Measurements from ENCODE around the gene PLCL1. TPM values are rescaled to one million over a fixed set of nuclear protein-coding genes. Genes with fewer than 3 reads are reported as not detected.

PLCL1 gene
- total RNA-seq, 2 donors from 2014 or later: 0.04 to 0.11 TPM

DNA sequence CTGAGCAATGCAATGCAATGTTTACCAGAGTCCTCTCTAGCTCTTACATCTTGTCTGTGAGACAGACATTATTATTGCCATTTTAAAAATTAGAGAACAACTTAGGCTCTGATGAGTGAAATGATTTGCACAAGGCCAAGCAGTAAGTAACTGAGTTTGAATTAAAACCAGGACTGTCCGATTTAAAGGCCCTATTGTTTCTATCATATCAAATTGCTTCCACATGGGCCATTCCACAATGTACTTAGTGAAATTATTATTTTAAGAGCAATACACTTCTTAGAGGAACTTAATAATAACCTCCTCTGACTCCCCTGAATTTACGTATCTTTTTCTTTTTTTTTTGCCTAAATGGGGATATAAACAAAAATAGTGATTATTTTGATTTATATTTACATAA is 64.6 kb downstream of the PLCL1 start:
- no peak overlapping the region for H3K4me3 ChIP-seq (ENCODE audit: low read length)
- H3K4me1 ChIP-seq (ENCODE audit: control insufficient read depth, insufficient read depth, low read length): peaks cover 9% of the 10 kb centered on the region
- no peaks in the 10 kb centered on the region for H3K27me3 ChIP-seq (ENCODE audit: control insufficient read depth, insufficient read depth, low read length, poor library complexity, severe bottlenecking)
- no peak for DNase-seq
- no peak overlapping the region for H3K27ac ChIP-seq (ENCODE audit: low read depth, low read length)
- H3K9ac ChIP-seq (ENCODE audit: extremely low read depth, low read length, poor library complexity, severe bottlenecking): no peak overlapping the region
- Mint-ChIP-seq H3K9me3 (no peaks in the 10 kb centered on the region), H3K36me3 (ENCODE audit: low read depth) (no peaks in the 10 kb centered on the region), H3K27me3 (ENCODE audit: insufficient read depth) (no peaks in the 10 kb centered on the region), H3K4me1 (peaks cover 49% of the 10 kb centered on the region), H3K27ac (no peak overlapping the region), H3K4me3 (no peak overlapping the region)
- TF ChIP-seq, protein P1, sequence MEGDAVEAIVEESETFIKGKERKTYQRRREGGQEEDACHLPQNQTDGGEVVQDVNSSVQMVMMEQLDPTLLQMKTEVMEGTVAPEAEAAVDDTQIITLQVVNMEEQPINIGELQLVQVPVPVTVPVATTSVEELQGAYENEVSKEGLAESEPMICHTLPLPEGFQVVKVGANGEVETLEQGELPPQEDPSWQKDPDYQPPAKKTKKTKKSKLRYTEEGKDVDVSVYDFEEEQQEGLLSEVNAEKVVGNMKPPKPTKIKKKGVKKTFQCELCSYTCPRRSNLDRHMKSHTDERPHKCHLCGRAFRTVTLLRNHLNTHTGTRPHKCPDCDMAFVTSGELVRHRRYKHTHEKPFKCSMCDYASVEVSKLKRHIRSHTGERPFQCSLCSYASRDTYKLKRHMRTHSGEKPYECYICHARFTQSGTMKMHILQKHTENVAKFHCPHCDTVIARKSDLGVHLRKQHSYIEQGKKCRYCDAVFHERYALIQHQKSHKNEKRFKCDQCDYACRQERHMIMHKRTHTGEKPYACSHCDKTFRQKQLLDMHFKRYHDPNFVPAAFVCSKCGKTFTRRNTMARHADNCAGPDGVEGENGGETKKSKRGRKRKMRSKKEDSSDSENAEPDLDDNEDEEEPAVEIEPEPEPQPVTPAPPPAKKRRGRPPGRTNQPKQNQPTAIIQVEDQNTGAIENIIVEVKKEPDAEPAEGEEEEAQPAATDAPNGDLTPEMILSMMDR (conservative IDR thresholded peaks at IDR 0.05): no peak
- no peaks in the 10 kb centered on the region for H3K36me3 ChIP-seq (ENCODE audit: control insufficient read depth, insufficient read depth, low read length)
- 94 to 100% methylated on average over 1 of the region's 2 CpGs for WGBS, 2 experiments (ENCODE audit: insufficient coverage in 1 of 2, insufficient read length in 1 of 2)
- H3K9me3 ChIP-seq (ENCODE audit: control insufficient read depth, low read length): no peaks in the 10 kb centered on the region

DNA sequence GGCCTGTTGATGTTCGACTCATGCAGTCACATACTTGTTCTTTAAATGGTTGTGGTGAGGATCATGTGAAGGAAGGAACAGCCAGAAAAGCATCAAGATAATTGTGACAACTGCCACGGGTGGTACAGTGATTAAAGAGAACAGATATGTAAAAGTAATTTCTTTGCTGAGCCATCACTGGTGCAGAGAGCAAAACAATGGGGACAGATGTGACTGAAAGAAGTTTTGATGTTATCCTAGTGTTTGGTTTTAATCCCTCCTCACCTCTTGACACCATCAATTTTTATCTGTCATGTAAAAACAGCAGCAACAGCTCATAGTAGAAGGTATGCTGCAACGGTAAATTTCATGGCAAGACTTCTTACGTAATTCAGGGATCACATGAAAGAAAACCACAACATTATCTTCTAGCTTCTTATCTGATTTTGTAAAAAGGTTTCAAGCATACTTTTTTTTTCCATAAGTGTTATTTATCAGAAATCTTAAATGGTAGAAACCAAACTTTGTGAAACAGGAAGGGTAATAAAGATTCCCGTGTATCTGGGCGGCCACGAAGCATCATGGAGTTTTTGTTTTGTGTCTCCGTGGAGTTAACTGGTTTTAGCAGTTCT is 65.2 kb downstream of the PLCL1 start:
- H3K27me3 ChIP-seq (ENCODE audit: control insufficient read depth, insufficient read depth, low read length, poor library complexity, severe bottlenecking): no peaks in the 10 kb centered on the region
- no peaks in the 10 kb centered on the region for H3K9me3 Mint-ChIP-seq
- no peaks in the 10 kb centered on the region for H3K9me3 ChIP-seq (ENCODE audit: control insufficient read depth, low read length)
- H3K4me3 Mint-ChIP-seq: no peak overlapping the region
- DNase-seq: no peak
- no peaks in the 10 kb centered on the region for H3K27me3 Mint-ChIP-seq (ENCODE audit: insufficient read depth)
- H3K4me1 Mint-ChIP-seq: peaks cover 49% of the 10 kb centered on the region
- no peak overlapping the region for H3K9ac ChIP-seq (ENCODE audit: extremely low read depth, low read length, poor library complexity, severe bottlenecking)
- WGBS, 2 experiments (ENCODE audit: insufficient coverage in 1 of 2, insufficient read length in 1 of 2): 91% methylated on average over 8 of the region's 8 CpGs
- no peaks in the 10 kb centered on the region for H3K36me3 Mint-ChIP-seq (ENCODE audit: low read depth)
- no peaks in the 10 kb centered on the region for H3K36me3 ChIP-seq (ENCODE audit: control insufficient read depth, insufficient read depth, low read length)
- peaks cover 9% of the 10 kb centered on the region for H3K4me1 ChIP-seq (ENCODE audit: control insufficient read depth, insufficient read depth, low read length)
- H3K27ac ChIP-seq (ENCODE audit: low read depth, low read length): no peak overlapping the region
- H3K4me3 ChIP-seq (ENCODE audit: low read length): no peak overlapping the region
- no peak overlapping the region for H3K27ac Mint-ChIP-seq
- TF ChIP-seq, protein P1 (conservative IDR thresholded peaks at IDR 0.05): no peak

DNA sequence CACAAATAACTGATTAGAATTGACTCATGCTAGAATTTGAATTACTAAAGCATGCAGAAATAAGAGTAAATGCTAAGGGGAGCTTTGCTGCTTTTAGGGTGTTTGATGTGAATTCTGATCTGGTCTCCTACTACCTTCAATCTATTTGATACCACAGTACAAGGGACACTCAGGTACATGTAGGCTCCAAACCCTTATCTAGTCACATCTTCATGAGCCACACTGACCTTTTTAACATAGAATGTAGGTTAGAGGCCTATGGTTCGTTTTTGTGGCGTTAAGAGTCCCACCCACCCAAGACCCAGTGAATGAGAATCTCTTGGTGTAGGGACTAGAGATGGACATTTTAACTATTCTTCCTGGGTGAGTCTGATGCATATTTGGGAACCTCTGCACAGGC is 65.7 kb downstream of the PLCL1 start:
- Histone ChIP-seq H3K27me3 (ENCODE audit: control insufficient read depth, insufficient read depth, low read length, poor library complexity, severe bottlenecking) (no peaks in the 10 kb centered on the region), H3K9ac (ENCODE audit: extremely low read depth, low read length, poor library complexity, severe bottlenecking) (no peak overlapping the region), H3K4me1 (ENCODE audit: control insufficient read depth, insufficient read depth, low read length) (peaks cover 9% of the 10 kb centered on the region), H3K9me3 (ENCODE audit: control insufficient read depth, low read length) (no peaks in the 10 kb centered on the region), H3K4me3 (ENCODE audit: low read length) (no peak overlapping the region), H3K27ac (ENCODE audit: low read depth, low read length) (no peak overlapping the region), H3K36me3 (ENCODE audit: control insufficient read depth, insufficient read depth, low read length) (no peaks in the 10 kb centered on the region)
- H3K27ac Mint-ChIP-seq: no peak overlapping the region
- no peaks in the 10 kb centered on the region for H3K36me3 Mint-ChIP-seq (ENCODE audit: low read depth)
- H3K9me3 Mint-ChIP-seq: no peaks in the 10 kb centered on the region
- WGBS, 2 experiments (ENCODE audit: insufficient coverage in 1 of 2, insufficient read length in 1 of 2): 92% methylated on average over 2 of the region's 2 CpGs; no CpG with 5 or more reads in 1 of the 2 experiments
- no peaks in the 10 kb centered on the region for H3K27me3 Mint-ChIP-seq (ENCODE audit: insufficient read depth)
- DNase-seq: no peak
- TF ChIP-seq, protein P1 (conservative IDR thresholded peaks at IDR 0.05): no peak
- no peak overlapping the region for H3K4me3 Mint-ChIP-seq
- peaks cover 49% of the 10 kb centered on the region for H3K4me1 Mint-ChIP-seq

Measured in endodermal cell (in vitro differentiated cells).